Measurements from ENCODE around the gene B4GALT2.

B4GALT2 gene

GRCh38 chr1:43969746-43970466 lies 9.1 kb upstream of the B4GALT2 start, which contains the start of gene DPH2:
Gene DPH2 (plus strand): TSS chr1:43970010. CDS start chr1:43970176, 166 bp downstream.
- no peaks in the 10 kb centered on the region for H3K36me3 ChIP-seq (ENCODE audit: control insufficient read depth, insufficient read depth, low read length)
- no peaks in the 10 kb centered on the region for H3K4me1 ChIP-seq (ENCODE audit: control insufficient read depth, low read depth, low read length)
- no peak within 1 kb of the TSS for H4K5ac ChIP-seq (ENCODE audit: low read length)
- H2BK120ac ChIP-seq (ENCODE audit: low read depth, low read length), result no peak within 1 kb of the TSS
- H3K4ac ChIP-seq (ENCODE audit: low read depth, low read length), result no peak within 1 kb of the TSS
- H4K8ac ChIP-seq (ENCODE audit: low read depth, low read length), result no peak within 1 kb of the TSS
- peak within 1 kb of the TSS; percentile 78 for H3K4me2 ChIP-seq (ENCODE audit: low read length)
- no peak within 1 kb of the TSS for H2AK5ac ChIP-seq (ENCODE audit: low read length)
- H3K27me3 ChIP-seq (ENCODE audit: insufficient read depth, low read length, poor library complexity), result no peaks in the 10 kb centered on the region
- H3K18ac ChIP-seq (ENCODE audit: low read length), result no peak within 1 kb of the TSS
- DNase-seq, result peak; percentile 99
- H3K23ac ChIP-seq (ENCODE audit: low read length), result no peak within 1 kb of the TSS
- peaks cover 10% of the 10 kb centered on the region for H3K79me1 ChIP-seq (ENCODE audit: low read length)
- H3K4me3 ChIP-seq (ENCODE audit: low read length), result peak within 1 kb of the TSS; percentile 75
- H2BK15ac ChIP-seq (replicated peaks; ENCODE audit: low read depth), result no peak within 1 kb of the TSS
- H3K9ac ChIP-seq (ENCODE audit: low read length), result peak within 1 kb of the TSS; percentile 86
- H2BK5ac ChIP-seq (ENCODE audit: low read length), result no peak within 1 kb of the TSS
- H3K27ac ChIP-seq (ENCODE audit: low read depth, low read length), result no peak within 1 kb of the TSS
- peaks cover 9% of the 10 kb centered on the region for H3K79me2 ChIP-seq (ENCODE audit: control insufficient read depth, insufficient read depth, low read length)
- H3K56ac ChIP-seq (ENCODE audit: low read length), result peak within 1 kb of the TSS; percentile 90
- WGBS (ENCODE audit: extremely low coverage, insufficient coverage, low lambda C conversion rate), result no CpG with 5 or more reads among the region's 47 CpGs

- Histone ChIP-seq H3K4me2 (ENCODE audit: low read length) (peak overlapping the region; percentile 78), H3K36me3 (ENCODE audit: control insufficient read depth, insufficient read depth, low read length) (no peaks in the 10 kb centered on the region), H3K4ac (ENCODE audit: low read depth, low read length) (no peak overlapping the region), H3K79me1 (ENCODE audit: low read length) (peaks cover 11% of the 10 kb centered on the region), H3K56ac (ENCODE audit: low read length) (peak overlapping the region; percentile 90), H3K9ac (ENCODE audit: low read length) (peak overlapping the region; percentile 86), H2AK5ac (ENCODE audit: low read length) (no peak overlapping the region), H3K27me3 (ENCODE audit: insufficient read depth, low read length, poor library complexity) (no peaks in the 10 kb centered on the region), H3K4me3 (ENCODE audit: low read length) (peak overlapping the region; percentile 75), H3K18ac (ENCODE audit: low read length) (no peak overlapping the region), H4K8ac (ENCODE audit: low read depth, low read length) (no peak overlapping the region), H2BK15ac (replicated peaks; ENCODE audit: low read depth) (no peak overlapping the region), H2BK5ac (ENCODE audit: low read length) (no peak overlapping the region), H2BK120ac (ENCODE audit: low read depth, low read length) (no peak overlapping the region), H3K23ac (ENCODE audit: low read length) (no peak overlapping the region), H3K4me1 (ENCODE audit: control insufficient read depth, low read depth, low read length) (no peaks in the 10 kb centered on the region), H3K27ac (ENCODE audit: low read depth, low read length) (no peak overlapping the region), H4K5ac (ENCODE audit: low read length) (no peak overlapping the region), H3K79me2 (ENCODE audit: control insufficient read depth, insufficient read depth, low read length) (peaks cover 13% of the 10 kb centered on the region)
- DNase-seq, result no peak
- WGBS (ENCODE audit: extremely low coverage, insufficient coverage, low lambda C conversion rate), result no CpG with 5 or more reads among the region's 5 CpGs
These were observed 8.5 kb upstream of the B4GALT2 start for GRCh38 chr1:43970502-43970901.

GRCh38 chr1:43970911-43971310 lies 8.1 kb upstream of the B4GALT2 start:
- no peak overlapping the region for H3K9ac ChIP-seq (ENCODE audit: low read length)
- H2BK120ac ChIP-seq (ENCODE audit: low read depth, low read length), result no peak overlapping the region
- H3K27me3 ChIP-seq (ENCODE audit: insufficient read depth, low read length, poor library complexity), result no peaks in the 10 kb centered on the region
- H3K79me2 ChIP-seq (ENCODE audit: control insufficient read depth, insufficient read depth, low read length), result peaks cover 16% of the 10 kb centered on the region
- H3K23ac ChIP-seq (ENCODE audit: low read length), result no peak overlapping the region
- H2BK15ac ChIP-seq (replicated peaks; ENCODE audit: low read depth), result no peak overlapping the region
- no peak overlapping the region for H3K4me3 ChIP-seq (ENCODE audit: low read length)
- peaks cover 2% of the 10 kb centered on the region for H3K4me1 ChIP-seq (ENCODE audit: control insufficient read depth, low read depth, low read length)
- no peak overlapping the region for H3K4ac ChIP-seq (ENCODE audit: low read depth, low read length)
- H3K27ac ChIP-seq (ENCODE audit: low read depth, low read length), result no peak overlapping the region
- no peak overlapping the region for H3K4me2 ChIP-seq (ENCODE audit: low read length)
- no peaks in the 10 kb centered on the region for H3K36me3 ChIP-seq (ENCODE audit: control insufficient read depth, insufficient read depth, low read length)
- no peak overlapping the region for H2BK5ac ChIP-seq (ENCODE audit: low read length)
- no peak for DNase-seq
- H3K56ac ChIP-seq (ENCODE audit: low read length), result no peak overlapping the region
- H3K18ac ChIP-seq (ENCODE audit: low read length), result no peak overlapping the region
- WGBS (ENCODE audit: extremely low coverage, insufficient coverage, low lambda C conversion rate), result no CpG with 5 or more reads among the region's 9 CpGs
- H4K8ac ChIP-seq (ENCODE audit: low read depth, low read length), result no peak overlapping the region
- H3K79me1 ChIP-seq (ENCODE audit: low read length), result peaks cover 15% of the 10 kb centered on the region
- H4K5ac ChIP-seq (ENCODE audit: low read length), result no peak overlapping the region
- no peak overlapping the region for H2AK5ac ChIP-seq (ENCODE audit: low read length)

- H3K9ac ChIP-seq (ENCODE audit: low read length), result no peak overlapping the region
- H2BK5ac ChIP-seq (ENCODE audit: low read length), result no peak overlapping the region
- H3K27ac ChIP-seq (ENCODE audit: low read depth, low read length), result no peak overlapping the region
- H3K56ac ChIP-seq (ENCODE audit: low read length), result no peak overlapping the region
- peaks cover 20% of the 10 kb centered on the region for H3K79me2 ChIP-seq (ENCODE audit: control insufficient read depth, insufficient read depth, low read length)
- H3K4ac ChIP-seq (ENCODE audit: low read depth, low read length), result no peak overlapping the region
- H3K4me1 ChIP-seq (ENCODE audit: control insufficient read depth, low read depth, low read length), result peaks cover 2% of the 10 kb centered on the region
- H3K36me3 ChIP-seq (ENCODE audit: control insufficient read depth, insufficient read depth, low read length), result peaks cover 2% of the 10 kb centered on the region
- H2AK5ac ChIP-seq (ENCODE audit: low read length), result no peak overlapping the region
- no peak overlapping the region for H2BK15ac ChIP-seq (replicated peaks; ENCODE audit: low read depth)
- H3K79me1 ChIP-seq (ENCODE audit: low read length), result peaks cover 19% of the 10 kb centered on the region
- no peak overlapping the region for H3K18ac ChIP-seq (ENCODE audit: low read length)
- no peak overlapping the region for H4K8ac ChIP-seq (ENCODE audit: low read depth, low read length)
- no peak overlapping the region for H2BK120ac ChIP-seq (ENCODE audit: low read depth, low read length)
- DNase-seq, result no peak
- H3K23ac ChIP-seq (ENCODE audit: low read length), result no peak overlapping the region
- H3K4me2 ChIP-seq (ENCODE audit: low read length), result no peak overlapping the region
- WGBS (ENCODE audit: extremely low coverage, insufficient coverage, low lambda C conversion rate), result no CpG with 5 or more reads among the region's 17 CpGs
- no peak overlapping the region for H4K5ac ChIP-seq (ENCODE audit: low read length)
- H3K27me3 ChIP-seq (ENCODE audit: insufficient read depth, low read length, poor library complexity), result no peaks in the 10 kb centered on the region
- H3K4me3 ChIP-seq (ENCODE audit: low read length), result no peak overlapping the region
These were observed 7.6 kb upstream of the B4GALT2 start for GRCh38 chr1:43971336-43971980.

- no peaks in the 10 kb centered on the region for H3K27me3 ChIP-seq (ENCODE audit: insufficient read depth, low read length, poor library complexity)
- H3K4me3 ChIP-seq (ENCODE audit: low read length), result peak overlapping the region; percentile 28
- no peak overlapping the region for H2BK120ac ChIP-seq (ENCODE audit: low read depth, low read length)
- no peak overlapping the region for H4K8ac ChIP-seq (ENCODE audit: low read depth, low read length)
- no peak overlapping the region for H2AK5ac ChIP-seq (ENCODE audit: low read length)
- peak overlapping the region; percentile 65 for H3K4me2 ChIP-seq (ENCODE audit: low read length)
- peaks cover 5% of the 10 kb centered on the region for H3K36me3 ChIP-seq (ENCODE audit: control insufficient read depth, insufficient read depth, low read length)
- peaks cover 30% of the 10 kb centered on the region for H3K79me1 ChIP-seq (ENCODE audit: low read length)
- no peak overlapping the region for H2BK15ac ChIP-seq (replicated peaks; ENCODE audit: low read depth)
- H2BK5ac ChIP-seq (ENCODE audit: low read length), result no peak overlapping the region
- H3K18ac ChIP-seq (ENCODE audit: low read length), result no peak overlapping the region
- DNase-seq, result no peak
- peaks cover 20% of the 10 kb centered on the region for H3K79me2 ChIP-seq (ENCODE audit: control insufficient read depth, insufficient read depth, low read length)
- H3K4me1 ChIP-seq (ENCODE audit: control insufficient read depth, low read depth, low read length), result peaks cover 2% of the 10 kb centered on the region
- no peak overlapping the region for H3K23ac ChIP-seq (ENCODE audit: low read length)
- peak overlapping the region; percentile 79 for H3K56ac ChIP-seq (ENCODE audit: low read length)
- no peak overlapping the region for H3K4ac ChIP-seq (ENCODE audit: low read depth, low read length)
- peak overlapping the region; percentile 61 for H3K9ac ChIP-seq (ENCODE audit: low read length)
- no peak overlapping the region for H4K5ac ChIP-seq (ENCODE audit: low read length)
- whole genome bisulfite sequencing (ENCODE audit: extremely low coverage, insufficient coverage, low lambda C conversion rate), result no CpG with 5 or more reads among the region's 9 CpGs
- no peak overlapping the region for H3K27ac ChIP-seq (ENCODE audit: low read depth, low read length)
These were observed 5.0 kb upstream of the B4GALT2 start for GRCh38 chr1:43973981-43974442.
